ENCODE results near the gene DGKH.
A peak's percentile ranks its signal among the peaks of the same experiment; 100 is the strongest.

Gene DGKH

GRCh38 chr13:42266473-42266872 lies 218.0 kb downstream of the DGKH start:
- no peak overlapping the region for H2AFZ ChIP-seq (ENCODE audit: low read depth, low read length)
- H3K4me3 ChIP-seq (ENCODE audit: low read length): no peak overlapping the region
- no peak overlapping the region for H3K9ac ChIP-seq (ENCODE audit: low read length)
- H4K20me1 ChIP-seq (ENCODE audit: insufficient read depth, low read length): no peaks in the 10 kb centered on the region
- peaks cover 3% of the 10 kb centered on the region for H3K36me3 ChIP-seq (replicated peaks; ENCODE audit: low read depth, low read length)
- peaks cover 5% of the 10 kb centered on the region; the same call in 1 of the 2 replicates for H3K9me3 ChIP-seq (ENCODE audit: insufficient read depth, low read length)
- no peak overlapping the region for H3K4me2 ChIP-seq (ENCODE audit: low read length)
- H3K79me2 ChIP-seq (ENCODE audit: low read length): peaks cover 7% of the 10 kb centered on the region; the same call in 1 of the 2 replicates
- TF ChIP-seq EZH2phosphoT487 (IDR thresholded peaks at IDR 0.05; ENCODE audit: low read depth) (no peak), CTCF (IDR thresholded peaks at IDR 0.05; ENCODE audit: low read depth, low read length) (no peak)
- H3K27me3 ChIP-seq (ENCODE audit: low read depth, low read length): no peaks in the 10 kb centered on the region
- H3K4me1 ChIP-seq (ENCODE audit: low read length): peaks cover 9% of the 10 kb centered on the region
- H3K27ac ChIP-seq (ENCODE audit: low read length): no peak overlapping the region

GRCh38 chr13:42270160-42270856 lies 221.9 kb downstream of the DGKH start:
- Histone ChIP-seq H2AFZ (ENCODE audit: low read depth, low read length) (0 out of 2 replicates have a peak overlapping the region, but pooled peaks have one; percentile 75), H3K27me3 (ENCODE audit: low read depth, low read length) (no peaks in the 10 kb centered on the region), H3K36me3 (replicated peaks; ENCODE audit: low read depth, low read length) (peaks cover 3% of the 10 kb centered on the region), H3K4me2 (ENCODE audit: low read length) (peak overlapping the region; percentile 84), H3K4me1 (ENCODE audit: low read length) (peaks cover 33% of the 10 kb centered on the region), H3K4me3 (ENCODE audit: low read length) (peak overlapping the region; percentile 82), H3K79me2 (ENCODE audit: low read length) (peaks cover 40% of the 10 kb centered on the region), H3K9ac (ENCODE audit: low read length) (0 out of 2 replicates have a peak overlapping the region, but pooled peaks have one; percentile 85), H3K27ac (ENCODE audit: low read length) (no peak overlapping the region), H3K9me3 (ENCODE audit: insufficient read depth, low read length) (peaks cover 5% of the 10 kb centered on the region; the same call in 1 of the 2 replicates), H4K20me1 (ENCODE audit: insufficient read depth, low read length) (no peaks in the 10 kb centered on the region)
- no peak for TF ChIP-seq CTCF (IDR thresholded peaks at IDR 0.05; ENCODE audit: low read depth, low read length)
- TF ChIP-seq EZH2phosphoT487 (IDR thresholded peaks at IDR 0.05; ENCODE audit: low read depth): no peak

- H3K9ac ChIP-seq (ENCODE audit: low read length): peak overlapping the region; percentile 85
- no peaks in the 10 kb centered on the region for H4K20me1 ChIP-seq (ENCODE audit: insufficient read depth, low read length)
- no peak for TF ChIP-seq CTCF (IDR thresholded peaks at IDR 0.05; ENCODE audit: low read depth, low read length)
- H3K36me3 ChIP-seq (replicated peaks; ENCODE audit: low read depth, low read length): peaks cover 7% of the 10 kb centered on the region
- H3K4me2 ChIP-seq (ENCODE audit: low read length): peak overlapping the region; percentile 84
- H3K79me2 ChIP-seq (ENCODE audit: low read length): peaks cover 45% of the 10 kb centered on the region
- H3K27me3 ChIP-seq (ENCODE audit: low read depth, low read length): no peaks in the 10 kb centered on the region
- peak overlapping the region; percentile 76 for H3K27ac ChIP-seq (ENCODE audit: low read length)
- peaks cover 5% of the 10 kb centered on the region; the same call in 1 of the 2 replicates for H3K9me3 ChIP-seq (ENCODE audit: insufficient read depth, low read length)
- H3K4me3 ChIP-seq (ENCODE audit: low read length): peak overlapping the region; percentile 82
- H2AFZ ChIP-seq (ENCODE audit: low read depth, low read length): peak overlapping the region; percentile 75
- H3K4me1 ChIP-seq (ENCODE audit: low read length): peaks cover 38% of the 10 kb centered on the region
Measured at GRCh38 chr13:42270857-42271215, 222.4 kb downstream of the DGKH start.

GRCh38 chr13:42271337-42272114 lies 223.1 kb downstream of the DGKH start:
- H3K79me2 ChIP-seq (ENCODE audit: low read length): peaks cover 51% of the 10 kb centered on the region
- H4K20me1 ChIP-seq (ENCODE audit: insufficient read depth, low read length): no peaks in the 10 kb centered on the region
- H3K4me2 ChIP-seq (ENCODE audit: low read length): peak overlapping the region; percentile 84
- peaks cover 7% of the 10 kb centered on the region for H3K36me3 ChIP-seq (replicated peaks; ENCODE audit: low read depth, low read length)
- peak overlapping the region; percentile 75 for H2AFZ ChIP-seq (ENCODE audit: low read depth, low read length)
- no peaks in the 10 kb centered on the region for H3K27me3 ChIP-seq (ENCODE audit: low read depth, low read length)
- TF ChIP-seq EZH2phosphoT487 (IDR thresholded peaks at IDR 0.05; ENCODE audit: low read depth) (no peak), CTCF (IDR thresholded peaks at IDR 0.05; ENCODE audit: low read depth, low read length) (no peak)
- H3K4me1 ChIP-seq (ENCODE audit: low read length): peaks cover 39% of the 10 kb centered on the region
- peaks cover 5% of the 10 kb centered on the region; the same call in 1 of the 2 replicates for H3K9me3 ChIP-seq (ENCODE audit: insufficient read depth, low read length)
- peak overlapping the region; percentile 85 for H3K9ac ChIP-seq (ENCODE audit: low read length)
- peak overlapping the region; percentile 76 for H3K27ac ChIP-seq (ENCODE audit: low read length)
- peak overlapping the region; percentile 82 for H3K4me3 ChIP-seq (ENCODE audit: low read length)
